ENCODE results near the gene NAV2. TPM values are rescaled to one million over a fixed set of nuclear protein-coding genes. Genes with fewer than 3 reads are reported as not detected.
A peak's percentile ranks its signal among the peaks of the same experiment; 100 is the strongest.

NAV2 gene
- total and polyA plus RNA-seq, 2 donors from 2014 or later: 5.9 to 37.7 TPM

DNA sequence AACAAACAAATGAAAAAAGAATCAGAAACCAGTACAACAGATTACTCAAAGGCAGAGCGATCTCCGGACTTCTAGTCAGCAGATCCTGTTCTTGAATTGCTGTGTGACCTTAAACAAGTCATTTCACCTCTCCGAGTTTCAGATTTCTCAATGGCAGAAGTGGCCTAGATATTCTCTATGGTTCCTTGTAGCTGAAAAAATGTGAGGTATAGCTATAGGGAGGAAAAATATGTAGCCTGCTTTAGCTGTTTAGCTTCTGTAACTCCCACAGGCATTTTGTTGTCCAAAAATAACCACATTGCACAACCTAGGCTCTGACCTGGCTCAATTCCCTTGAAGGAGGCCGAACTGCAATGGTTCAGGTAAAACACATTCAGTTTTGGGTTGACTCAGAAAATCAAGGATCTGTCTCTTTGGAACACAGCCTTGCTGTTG, 347.0 kb downstream of the NAV2 start:
- Histone ChIP-seq H3K27ac (ENCODE audit: low read depth in 2 of 2, low read length in 2 of 2) (peak overlapping the region in 1 of 2 donors; percentile 52), H3K9ac (ENCODE audit: low read length in 3 of 3) (no peak overlapping the region), H3K36me3 (ENCODE audit: control insufficient read depth in 2 of 3, insufficient read depth in 3 of 3, low read length in 3 of 3) (peaks cover 2 to 38% (median 6%) of the 10 kb centered on the region in 3 donors), H3K27me3 (ENCODE audit: control insufficient read depth, insufficient read depth, low read length) (no peaks in the 10 kb centered on the region), H3K4me3 (ENCODE audit: low read length in 3 of 3) (no peak overlapping the region), H3K4me1 (ENCODE audit: control insufficient read depth in 2 of 3, insufficient read depth in 2 of 3, low read depth in 1 of 3, low read length in 3 of 3) (peaks cover 0 to 8% (median 0%) of the 10 kb centered on the region in 3 donors), H3K9me3 (ENCODE audit: control insufficient read depth in 2 of 3, insufficient read depth in 1 of 3, low read length in 3 of 3) (no peaks in the 10 kb centered on the region)
- FAIRE-seq (no peak), DNase-seq (no peak)
- intact Hi-C loops (cut with DNase I): no loop called here
- TF ChIP-seq, protein P1, sequence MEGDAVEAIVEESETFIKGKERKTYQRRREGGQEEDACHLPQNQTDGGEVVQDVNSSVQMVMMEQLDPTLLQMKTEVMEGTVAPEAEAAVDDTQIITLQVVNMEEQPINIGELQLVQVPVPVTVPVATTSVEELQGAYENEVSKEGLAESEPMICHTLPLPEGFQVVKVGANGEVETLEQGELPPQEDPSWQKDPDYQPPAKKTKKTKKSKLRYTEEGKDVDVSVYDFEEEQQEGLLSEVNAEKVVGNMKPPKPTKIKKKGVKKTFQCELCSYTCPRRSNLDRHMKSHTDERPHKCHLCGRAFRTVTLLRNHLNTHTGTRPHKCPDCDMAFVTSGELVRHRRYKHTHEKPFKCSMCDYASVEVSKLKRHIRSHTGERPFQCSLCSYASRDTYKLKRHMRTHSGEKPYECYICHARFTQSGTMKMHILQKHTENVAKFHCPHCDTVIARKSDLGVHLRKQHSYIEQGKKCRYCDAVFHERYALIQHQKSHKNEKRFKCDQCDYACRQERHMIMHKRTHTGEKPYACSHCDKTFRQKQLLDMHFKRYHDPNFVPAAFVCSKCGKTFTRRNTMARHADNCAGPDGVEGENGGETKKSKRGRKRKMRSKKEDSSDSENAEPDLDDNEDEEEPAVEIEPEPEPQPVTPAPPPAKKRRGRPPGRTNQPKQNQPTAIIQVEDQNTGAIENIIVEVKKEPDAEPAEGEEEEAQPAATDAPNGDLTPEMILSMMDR (IDR thresholded peaks at IDR 0.05; ENCODE audit: borderline replicate concordance, extremely low read depth, insufficient read depth): no peak

DNA sequence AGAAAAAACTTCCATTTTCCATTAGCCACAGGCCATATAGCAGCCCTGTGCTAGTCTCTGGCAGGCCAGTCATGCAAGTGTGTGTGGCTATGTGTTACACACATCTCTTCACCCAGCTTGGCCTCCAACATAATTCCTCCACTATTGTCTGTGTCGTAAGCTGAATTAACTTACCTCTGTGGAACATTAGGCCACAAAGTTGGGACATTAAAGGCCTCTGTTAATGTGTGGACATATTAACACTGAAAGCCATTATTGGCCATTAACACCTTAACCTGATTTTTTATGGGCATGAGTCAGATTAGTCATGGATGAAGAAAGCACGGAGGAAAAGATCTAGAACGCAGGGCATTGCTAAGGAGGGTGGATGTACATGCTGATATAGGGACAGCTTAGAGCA, 347.5 kb downstream of the NAV2 start:
- H3K27ac ChIP-seq (ENCODE audit: low read depth in 2 of 2, low read length in 2 of 2): peak overlapping the region; percentile 44 to 57
- DNase-seq (peak in 2 of 5 donors; percentile 46 to 49), FAIRE-seq (no peak)
- TF ChIP-seq, protein P1 (IDR thresholded peaks at IDR 0.05; ENCODE audit: borderline replicate concordance, extremely low read depth, insufficient read depth): no peak
- peaks cover 2 to 33% (median 6%) of the 10 kb centered on the region in 3 donors for H3K36me3 ChIP-seq (ENCODE audit: control insufficient read depth in 2 of 3, insufficient read depth in 3 of 3, low read length in 3 of 3)
- no peak overlapping the region for H3K4me3 ChIP-seq (ENCODE audit: low read length in 3 of 3)
- H3K27me3 ChIP-seq (ENCODE audit: control insufficient read depth, insufficient read depth, low read length): no peaks in the 10 kb centered on the region
- H3K4me1 ChIP-seq (ENCODE audit: control insufficient read depth in 2 of 3, insufficient read depth in 2 of 3, low read depth in 1 of 3, low read length in 3 of 3): peaks cover 0 to 6% (median 0%) of the 10 kb centered on the region in 3 donors
- intact Hi-C loops (cut with DNase I): no loop called here
- no peaks in the 10 kb centered on the region for H3K9me3 ChIP-seq (ENCODE audit: control insufficient read depth in 2 of 3, insufficient read depth in 1 of 3, low read length in 3 of 3)
- H3K9ac ChIP-seq (ENCODE audit: low read length in 3 of 3): no peak overlapping the region

DNA sequence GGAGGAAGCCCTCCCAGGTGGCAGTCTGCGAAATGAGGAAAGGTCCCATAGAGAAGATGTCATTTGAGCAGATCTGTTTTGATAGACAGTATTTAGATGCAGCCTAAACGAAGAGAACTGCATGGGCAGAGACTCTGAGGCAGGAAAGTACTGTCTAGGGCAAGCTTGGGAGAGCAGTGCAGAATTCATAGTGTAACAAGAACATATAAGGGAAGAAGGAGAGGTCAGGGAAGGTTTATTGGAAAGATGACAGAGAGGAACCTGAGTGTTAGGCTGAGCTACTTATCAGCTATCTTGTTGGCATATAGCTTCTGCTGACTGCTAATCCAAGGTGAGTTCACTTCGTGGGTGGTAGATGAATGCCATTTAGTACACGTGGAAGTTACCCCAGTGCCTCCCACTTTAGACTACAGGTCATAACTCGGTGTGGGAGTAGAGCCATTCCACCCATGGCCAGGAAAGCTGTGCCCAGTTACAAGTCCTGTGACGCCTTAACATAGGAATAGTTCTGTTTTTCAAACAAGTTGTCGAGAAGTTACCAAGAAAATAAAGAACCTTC, 348.1 kb downstream of the NAV2 start:
- H3K27ac ChIP-seq (ENCODE audit: low read depth in 2 of 2, low read length in 2 of 2): peak overlapping the region; percentile 44 to 57
- H3K36me3 ChIP-seq (ENCODE audit: control insufficient read depth in 2 of 3, insufficient read depth in 3 of 3, low read length in 3 of 3): peaks cover 1 to 28% (median 6%) of the 10 kb centered on the region in 3 donors
- intact Hi-C loops (cut with DNase I): no loop called here

More for the DNA sequence above, 348.1 kb downstream of the NAV2 start:
- FAIRE-seq (no peak), DNase-seq (no peak)
- Histone ChIP-seq H3K9me3 (ENCODE audit: control insufficient read depth in 2 of 3, insufficient read depth in 1 of 3, low read length in 3 of 3) (no peaks in the 10 kb centered on the region), H3K9ac (ENCODE audit: low read length in 3 of 3) (no peak overlapping the region), H3K4me1 (ENCODE audit: control insufficient read depth in 2 of 3, insufficient read depth in 2 of 3, low read depth in 1 of 3, low read length in 3 of 3) (peaks cover 0 to 5% (median 0%) of the 10 kb centered on the region in 3 donors), H3K4me3 (ENCODE audit: low read length in 3 of 3) (no peak overlapping the region), H3K27me3 (ENCODE audit: control insufficient read depth, insufficient read depth, low read length) (no peaks in the 10 kb centered on the region)
- TF ChIP-seq, protein P1 (IDR thresholded peaks at IDR 0.05; ENCODE audit: borderline replicate concordance, extremely low read depth, insufficient read depth): no peak

All from kidney (tissue), 14 donors.